GM19035 (cell line): ENCODE data around the gene RBMX.

Source experiments
- ATAC-seq: cut with Tn5 transposase; IDR thresholded peaks from one replicate; pipeline ENCODE4 v1.9.1; 2021; ENCODE audit not compliant: unreplicated experiment

RBMX gene

GRCh38 chrX:136849395-136849794, 31.1 kb downstream of the RBMX start:
- no peak for ATAC-seq

GRCh38 chrX:136847874-136848273, 32.7 kb downstream of the RBMX start:
- no peak for ATAC-seq

GRCh38 chrX:136839196-136839595, 41.3 kb downstream of the RBMX start:
- no peak for ATAC-seq

- ATAC-seq: no peak
Measured at GRCh38 chrX:136835761-136836160, 44.8 kb downstream of the RBMX start.

- ATAC-seq: no peak
Measured at GRCh38 chrX:136829413-136829812, 51.1 kb downstream of the RBMX start.

GRCh38 chrX:136828830-136829229, 51.7 kb downstream of the RBMX start:
- no peak for ATAC-seq

- no peak for ATAC-seq
Measured at GRCh38 chrX:136827026-136827425, 53.5 kb downstream of the RBMX start.

- ATAC-seq: no peak
Measured at GRCh38 chrX:136825771-136826170, 54.8 kb downstream of the RBMX start.
